HEK293T (cell line): ENCODE measurements around the gene WNT3A.

Experiments
- FOXM1 ChIP-seq: fragments of 450-650 bp; IDR thresholded peaks from 2 replicates; pipeline ENCODE4 v1.6.1; 2017; ENCODE audit warnings: mild to moderate bottlenecking, borderline replicate concordance
- L3MBTL2 ChIP-seq: fragments of 450-650 bp; conservative IDR thresholded peaks from 2 replicates; pipeline ENCODE4 v1.6.1; 2016; ENCODE audit warnings: mild to moderate bottlenecking
- LEF1 ChIP-seq: fragments of 450-650 bp; IDR thresholded peaks from 2 replicates; pipeline ENCODE4 v1.6.1; 2017; ENCODE audit warnings: mild to moderate bottlenecking, borderline replicate concordance
- SP1 ChIP-seq: fragments of 450-650 bp; IDR thresholded peaks from 2 replicates; pipeline ENCODE4 v1.6.1; 2017
- SUZ12 ChIP-seq: fragments of 450-650 bp; IDR thresholded peaks from 2 replicates; pipeline ENCODE4 v1.6.1; 2016; ENCODE audit warnings: mild to moderate bottlenecking
- TARDBP ChIP-seq: fragments of 450-650 bp; IDR thresholded peaks from 2 replicates; pipeline ENCODE4 v1.6.1; 2016
- ZNF384 ChIP-seq: fragments of 450-650 bp; IDR thresholded peaks from 2 replicates; pipeline ENCODE4 v1.6.1; 2016

- TF ChIP-seq SP1 (no peak), SUZ12 (no peak), FOXM1 (no peak), TARDBP (no peak), L3MBTL2 (no peak), ZNF384 (no peak), LEF1 (no peak)
Observed at GRCh38 chr1:228092342-228093049, 85.7 kb downstream of the WNT3A start.
